Neural crest cell (in vitro differentiated cells): ENCODE results near the gene CRCP. TPM values are rescaled to one million over a fixed set of nuclear protein-coding genes. Genes with fewer than 3 reads are reported as not detected.
"Not testable (repeated sequence)": the region's sequence is repeated elsewhere in the genome, so short reads cannot be mapped to it uniquely, and the experiment has no call there.

Experiments used
- DNase-seq: peaks from one replicate; pipeline ENCODE4 v3.0.0; 2021; ENCODE audit warnings: low read depth, mixed read lengths, low spot score
- H3K27ac Mint-ChIP-seq: one replicate; pipeline ENCODE4 v1.8.0; 2021; ENCODE audit warnings: mild to moderate bottlenecking, mixed read lengths; ENCODE audit not compliant: unreplicated experiment
- H3K27me3 Mint-ChIP-seq: 2 replicates; pipeline ENCODE4 v1.8.0; 2021; ENCODE audit warnings: low read depth, mild to moderate bottlenecking, mixed read lengths
- H3K36me3 Mint-ChIP-seq: 2 replicates; pipeline ENCODE4 v1.8.0; 2021; ENCODE audit warnings: low read depth, mild to moderate bottlenecking, mixed read lengths
- H3K4me1 Mint-ChIP-seq: 2 replicates; pipeline ENCODE4 v1.8.0; 2021; ENCODE audit warnings: mixed read lengths
- H3K4me3 Mint-ChIP-seq: one replicate; pipeline ENCODE4 v1.8.0; 2021; ENCODE audit warnings: mild to moderate bottlenecking, mixed read lengths
- H3K9me3 Mint-ChIP-seq: 2 replicates; pipeline ENCODE4 v1.8.0; 2021; ENCODE audit warnings: mixed read lengths
- total RNA-seq: library from RNA; stranded (reverse); gene quantifications from 2 replicates; pipeline ENCODE4 v1.2.1, GENCODE V29; 2021
- TF ChIP-seq, protein P1 (sequence below): fragments of 200-600 bp; sonication (generic); conservative IDR thresholded peaks from 2 replicates; pipeline ENCODE4 v1.5.0; 2021; ENCODE audit warnings: antibody characterized with exemption, mild to moderate bottlenecking

The CRCP gene
- total RNA-seq, 1 donor from 2014 or later, result 38.0 TPM

DNA sequence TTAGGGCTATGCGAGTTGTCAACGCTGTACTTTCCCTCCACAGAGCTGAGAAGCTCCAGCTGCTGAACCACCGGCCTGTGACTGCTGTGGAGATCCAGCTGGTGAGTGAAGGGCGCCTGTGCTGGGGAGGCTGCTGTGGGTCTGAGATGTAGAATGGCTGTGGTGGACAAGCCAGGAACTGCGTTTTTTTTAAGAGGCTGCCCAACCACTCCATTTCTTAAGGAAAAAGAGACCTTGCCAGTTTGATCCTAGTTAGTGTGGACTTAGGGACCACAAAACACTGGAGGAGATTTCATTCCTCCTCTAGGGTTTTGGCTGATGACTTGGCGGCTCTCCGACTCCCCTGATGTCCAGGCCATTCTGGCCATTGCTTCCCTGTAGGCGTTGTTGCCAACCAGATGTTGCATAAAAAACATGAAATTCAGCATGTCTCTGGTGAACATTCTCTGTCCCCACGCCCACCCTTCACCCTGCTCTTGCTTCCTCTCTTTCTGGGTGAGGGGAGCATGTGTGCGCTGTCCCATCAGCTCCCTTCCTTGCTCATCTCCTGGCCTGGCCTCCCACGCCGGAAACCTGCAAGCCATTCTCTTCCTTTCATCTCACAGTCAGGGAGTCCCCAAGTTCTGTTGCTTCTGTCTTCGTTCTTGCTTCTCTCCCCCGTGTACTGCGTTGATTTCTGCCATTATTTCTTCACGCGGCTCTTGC is 30.9 kb downstream of the CRCP start:
- Mint-ChIP-seq H3K9me3 (no peaks in the 10 kb centered on the region), H3K4me1 (peaks cover 4% of the 10 kb centered on the region), H3K4me3 (no peak overlapping the region), H3K36me3 (peaks cover 10% of the 10 kb centered on the region), H3K27ac (peak overlapping the region; percentile 29), H3K27me3 (no peaks in the 10 kb centered on the region)
- DNase-seq, result no peak
- TF ChIP-seq, protein P1, sequence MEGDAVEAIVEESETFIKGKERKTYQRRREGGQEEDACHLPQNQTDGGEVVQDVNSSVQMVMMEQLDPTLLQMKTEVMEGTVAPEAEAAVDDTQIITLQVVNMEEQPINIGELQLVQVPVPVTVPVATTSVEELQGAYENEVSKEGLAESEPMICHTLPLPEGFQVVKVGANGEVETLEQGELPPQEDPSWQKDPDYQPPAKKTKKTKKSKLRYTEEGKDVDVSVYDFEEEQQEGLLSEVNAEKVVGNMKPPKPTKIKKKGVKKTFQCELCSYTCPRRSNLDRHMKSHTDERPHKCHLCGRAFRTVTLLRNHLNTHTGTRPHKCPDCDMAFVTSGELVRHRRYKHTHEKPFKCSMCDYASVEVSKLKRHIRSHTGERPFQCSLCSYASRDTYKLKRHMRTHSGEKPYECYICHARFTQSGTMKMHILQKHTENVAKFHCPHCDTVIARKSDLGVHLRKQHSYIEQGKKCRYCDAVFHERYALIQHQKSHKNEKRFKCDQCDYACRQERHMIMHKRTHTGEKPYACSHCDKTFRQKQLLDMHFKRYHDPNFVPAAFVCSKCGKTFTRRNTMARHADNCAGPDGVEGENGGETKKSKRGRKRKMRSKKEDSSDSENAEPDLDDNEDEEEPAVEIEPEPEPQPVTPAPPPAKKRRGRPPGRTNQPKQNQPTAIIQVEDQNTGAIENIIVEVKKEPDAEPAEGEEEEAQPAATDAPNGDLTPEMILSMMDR, result no peak

DNA sequence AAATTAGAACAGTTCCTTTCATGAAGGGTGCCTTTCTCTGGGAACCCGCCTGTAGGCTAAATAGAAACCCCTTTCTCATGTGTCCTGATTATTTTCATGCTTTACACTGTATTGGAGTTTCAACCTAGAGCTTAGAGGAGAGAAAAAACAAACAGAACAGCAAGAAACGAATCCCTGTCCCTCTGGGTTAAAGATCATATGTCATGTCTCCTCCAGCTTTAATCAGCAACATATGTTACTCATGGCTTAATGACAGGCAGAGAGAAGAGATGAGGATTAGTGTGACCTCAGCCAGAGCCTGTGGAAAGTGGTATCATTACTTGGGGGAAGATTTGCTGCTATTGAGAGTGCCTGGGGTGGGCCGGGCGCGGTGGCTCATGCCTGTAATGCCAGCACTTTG is 32.1 kb downstream of the CRCP start:
- no peak for DNase-seq
- Mint-ChIP-seq H3K27ac (no peak overlapping the region), H3K4me1 (peaks cover 4% of the 10 kb centered on the region), H3K4me3 (no peak overlapping the region), H3K9me3 (no peaks in the 10 kb centered on the region), H3K27me3 (no peaks in the 10 kb centered on the region), H3K36me3 (peaks cover 10% of the 10 kb centered on the region)
- TF ChIP-seq, protein P1, result no peak

DNA sequence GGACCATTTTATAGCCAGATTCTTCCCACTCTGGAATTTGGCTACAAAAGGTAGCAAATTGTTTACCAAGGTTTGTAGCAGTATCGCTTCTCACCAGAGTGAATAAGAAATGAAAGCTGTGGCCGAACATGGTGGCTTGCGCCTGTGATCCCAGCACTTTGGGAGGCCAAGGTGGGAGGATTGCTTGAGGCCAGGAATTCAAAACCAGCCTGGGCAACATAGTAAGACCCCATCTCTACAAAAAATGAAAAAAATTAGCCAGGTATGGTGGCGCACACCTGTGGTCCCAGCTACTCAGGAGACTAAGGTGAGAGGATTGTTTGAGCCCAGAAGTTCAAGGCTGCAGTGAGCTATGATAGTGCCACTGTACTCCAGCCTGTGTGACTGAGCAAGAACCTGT is 33.0 kb downstream of the CRCP start:
- not testable (repeated sequence) for H3K4me1 Mint-ChIP-seq, H3K9me3 Mint-ChIP-seq

DNA sequence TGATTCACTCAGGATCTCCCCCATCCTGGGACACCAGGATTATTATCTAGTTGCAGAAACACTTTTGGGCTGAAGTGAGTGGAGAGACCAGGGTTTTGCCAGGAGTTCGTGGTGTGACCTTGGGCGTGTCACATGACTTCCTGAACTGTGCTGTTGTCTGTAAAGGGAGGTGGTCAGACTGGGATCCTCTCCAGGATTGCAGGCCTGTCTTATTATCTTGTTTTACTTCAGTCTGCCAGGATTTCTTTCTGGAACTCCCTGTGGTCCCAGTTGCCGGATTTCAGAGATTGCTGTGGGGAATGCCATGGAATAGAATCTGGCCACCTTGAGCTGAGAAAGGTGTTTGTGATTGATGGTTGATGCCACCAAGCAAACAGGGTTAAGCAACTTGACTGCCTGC is 35.8 kb downstream of the CRCP start:
- Mint-ChIP-seq H3K4me3 (no peak overlapping the region), H3K36me3 (peaks cover 13% of the 10 kb centered on the region), H3K4me1 (peaks cover 10% of the 10 kb centered on the region), H3K9me3 (no peaks in the 10 kb centered on the region), H3K27ac (no peak overlapping the region), H3K27me3 (no peaks in the 10 kb centered on the region)
- DNase-seq, result no peak
- TF ChIP-seq, protein P1, result no peak

More for the DNA sequence above, 33.0 kb downstream of the CRCP start:
- H3K4me3 Mint-ChIP-seq, DNase-seq, H3K27ac Mint-ChIP-seq, H3K27me3 Mint-ChIP-seq: not testable (repeated sequence)
- H3K36me3 Mint-ChIP-seq, result peaks cover 15% of the 10 kb centered on the region

DNA sequence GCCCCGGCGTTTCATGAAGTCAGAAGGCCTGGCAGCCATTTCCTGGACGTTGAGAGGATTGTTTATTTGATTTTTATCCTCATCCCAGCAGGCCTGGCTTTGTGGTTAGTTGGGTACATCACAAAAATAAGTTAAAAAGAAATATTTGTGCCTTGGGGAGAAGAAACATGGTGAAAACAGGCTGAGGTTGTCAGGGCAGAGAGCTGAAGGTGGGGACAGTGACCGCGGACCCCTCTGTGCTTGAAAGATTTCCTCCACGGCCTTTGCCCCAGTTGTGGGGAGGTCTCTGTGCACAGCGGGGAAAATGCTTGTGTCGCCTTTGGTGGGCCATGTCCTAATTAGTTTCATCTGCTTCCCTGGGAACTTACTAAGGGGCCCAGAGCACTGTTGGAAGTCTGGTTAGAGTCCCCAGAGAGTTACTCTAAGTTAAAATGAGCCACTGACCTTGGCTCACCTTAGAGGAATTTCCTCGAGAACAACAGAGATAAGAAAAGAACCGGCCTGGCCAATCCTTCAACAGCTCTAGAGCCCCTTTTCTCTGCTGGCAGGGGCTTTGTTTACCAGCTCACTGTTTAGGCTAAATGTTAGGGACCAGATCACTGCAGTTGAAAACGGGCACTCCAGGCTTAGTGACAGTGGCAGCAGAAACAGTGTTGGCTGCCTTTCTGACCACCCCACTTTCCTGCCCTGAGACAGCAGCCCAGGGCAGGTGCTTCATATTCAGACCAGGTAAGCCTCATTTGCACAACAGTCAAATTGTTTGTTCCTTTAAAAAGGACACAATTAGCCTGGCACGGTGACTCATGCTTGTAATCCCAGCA is 37.9 kb downstream of the CRCP start:
- TF ChIP-seq, protein P1, result no peak
- no peak for DNase-seq
- peaks cover 5% of the 10 kb centered on the region for H3K4me1 Mint-ChIP-seq
- H3K9me3 Mint-ChIP-seq, result no peaks in the 10 kb centered on the region
- peaks cover 12% of the 10 kb centered on the region for H3K36me3 Mint-ChIP-seq
- H3K27ac Mint-ChIP-seq, result no peak overlapping the region
- no peak overlapping the region for H3K4me3 Mint-ChIP-seq
- H3K27me3 Mint-ChIP-seq, result no peaks in the 10 kb centered on the region

DNA sequence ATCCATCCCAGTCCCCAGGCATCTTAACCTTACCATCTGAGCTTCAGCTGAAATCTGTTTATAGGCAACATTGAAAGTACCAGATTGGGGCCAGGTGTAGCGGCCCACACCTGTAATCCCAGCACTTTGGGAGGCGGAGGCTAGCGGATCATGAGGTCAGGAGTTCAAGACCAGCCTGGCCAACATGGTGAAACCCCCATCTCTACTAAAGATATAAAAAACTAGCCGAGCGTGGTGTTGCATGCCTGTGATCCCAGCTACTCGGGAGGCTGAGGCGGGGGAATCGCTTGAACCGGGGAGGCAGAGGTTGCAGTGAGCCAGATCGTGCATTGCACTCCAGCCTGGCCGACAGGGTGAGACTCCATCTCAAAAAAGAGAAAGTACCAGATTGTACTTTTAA is 39.0 kb downstream of the CRCP start:
- no peaks in the 10 kb centered on the region for H3K27me3 Mint-ChIP-seq
- peak overlapping the region; percentile 22 for H3K27ac Mint-ChIP-seq
- TF ChIP-seq, protein P1, result no peak
- peaks cover 20% of the 10 kb centered on the region for H3K36me3 Mint-ChIP-seq
- peaks cover 5% of the 10 kb centered on the region for H3K4me1 Mint-ChIP-seq
- no peak overlapping the region for H3K4me3 Mint-ChIP-seq
- no peak for DNase-seq
- H3K9me3 Mint-ChIP-seq, result peaks cover 5% of the 10 kb centered on the region

DNA sequence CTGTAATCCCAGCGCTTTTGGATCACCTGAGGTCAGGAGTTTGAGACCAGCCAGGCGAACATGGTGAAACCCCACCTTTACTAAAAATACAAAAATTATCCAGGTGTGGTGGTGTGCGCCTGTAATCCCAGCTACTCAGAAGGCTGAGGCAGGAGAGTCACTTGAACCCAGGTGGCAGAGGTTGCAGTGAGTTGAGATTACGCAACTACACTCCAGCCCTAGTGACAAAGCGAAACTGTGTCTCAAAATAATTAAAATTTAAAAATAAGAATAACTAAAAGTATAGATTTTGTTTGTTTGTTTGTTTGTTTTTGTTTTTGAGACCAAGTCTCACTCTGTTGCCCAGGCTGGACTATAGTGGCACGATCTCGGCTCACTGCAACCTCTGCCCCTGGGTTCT is 41.4 kb downstream of the CRCP start:
- H3K36me3 Mint-ChIP-seq, result peaks cover 29% of the 10 kb centered on the region
- DNase-seq, result not testable (repeated sequence)

More for the DNA sequence above, 41.4 kb downstream of the CRCP start:
- not testable (repeated sequence) for H3K27me3 Mint-ChIP-seq, H3K4me1 Mint-ChIP-seq, H3K4me3 Mint-ChIP-seq, H3K9me3 Mint-ChIP-seq, H3K27ac Mint-ChIP-seq
